AG09319 (cell line): ENCODE data around the gene FBXL20.

ENCODE experiments used
- DNase-seq: peaks from one replicate; pipeline ENCODE4 v3.0.0-alpha.2; 2010; ENCODE audit warnings: low read depth; ENCODE audit errors: extremely low read depth
- CTCF ChIP-seq: IDR thresholded peaks from 2 replicates; pipeline ENCODE4 v1.5.1; 2011; ENCODE audit warnings: low read depth, mild to moderate bottlenecking, inconsistent platforms, low read length, moderate library complexity

The FBXL20 gene

GRCh38 chr17:39217734-39218369, 183.6 kb downstream of the FBXL20 start:
- no peak for TF ChIP-seq CTCF

GRCh38 chr17:39213852-39214251, 187.6 kb downstream of the FBXL20 start:
- DNase-seq: no peak
- TF ChIP-seq CTCF: no peak

More at GRCh38 chr17:39217734-39218369, 183.6 kb downstream of the FBXL20 start:
- no peak for DNase-seq

GRCh38 chr17:39212841-39213480, 188.5 kb downstream of the FBXL20 start:
- no peak for DNase-seq

GRCh38 chr17:39212195-39212810, 189.1 kb downstream of the FBXL20 start:
- no peak for DNase-seq
- no peak for TF ChIP-seq CTCF

More at GRCh38 chr17:39212841-39213480, 188.5 kb downstream of the FBXL20 start:
- no peak for TF ChIP-seq CTCF

GRCh38 chr17:39210093-39210434, 191.4 kb downstream of the FBXL20 start:
- no peak for DNase-seq
- TF ChIP-seq CTCF: no peak

- DNase-seq: no peak
- no peak for TF ChIP-seq CTCF
Measured at GRCh38 chr17:39209317-39210092, 191.9 kb downstream of the FBXL20 start.

GRCh38 chr17:39208893-39209292, 192.5 kb downstream of the FBXL20 start:
- DNase-seq: no peak
- no peak for TF ChIP-seq CTCF
